ENCODE results near the gene FTCD.

Gene FTCD

DNA sequence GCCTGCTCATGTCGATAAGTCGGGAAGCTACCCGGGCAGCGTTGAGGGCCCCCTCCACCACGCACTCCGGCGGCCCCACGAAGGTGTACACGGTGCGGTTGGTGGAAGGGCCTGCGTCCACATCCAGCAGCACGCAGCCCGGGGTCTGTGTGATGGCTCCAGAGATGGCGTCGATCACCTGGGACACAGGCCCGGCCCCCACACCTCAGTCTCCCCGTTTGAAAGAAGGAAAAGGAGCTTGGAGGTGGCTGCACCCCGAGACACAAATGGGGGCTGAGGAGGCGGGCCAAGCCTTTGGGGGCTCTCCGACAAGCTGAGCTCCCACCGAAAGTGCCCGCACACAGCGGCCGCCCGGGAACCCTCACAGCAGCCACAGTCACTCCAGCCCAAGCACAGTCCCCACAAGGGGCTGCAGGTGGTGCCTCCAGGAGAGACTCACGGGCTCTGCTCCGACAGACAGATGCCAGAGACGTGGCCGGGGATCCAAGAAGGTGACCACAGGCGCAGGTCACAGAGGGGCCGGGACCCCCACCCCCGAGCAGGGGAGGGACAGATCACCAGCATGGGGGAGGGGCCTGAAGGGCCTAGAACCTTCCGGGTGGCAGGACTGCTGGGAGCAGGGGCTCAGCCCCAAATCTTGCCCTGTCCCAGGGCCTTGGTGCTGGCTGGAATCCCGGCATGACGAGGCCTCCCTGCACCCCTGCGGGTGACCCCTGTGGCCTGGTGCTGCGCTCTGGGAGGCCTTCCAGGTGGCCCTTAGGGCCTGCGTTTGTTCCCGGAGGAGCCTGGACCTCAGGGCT, 1.0 kb downstream of the FTCD start:
- DNase-seq (ENCODE audit: low read depth in 4 of 4, low spot score in 1 of 4), result no peak

DNA sequence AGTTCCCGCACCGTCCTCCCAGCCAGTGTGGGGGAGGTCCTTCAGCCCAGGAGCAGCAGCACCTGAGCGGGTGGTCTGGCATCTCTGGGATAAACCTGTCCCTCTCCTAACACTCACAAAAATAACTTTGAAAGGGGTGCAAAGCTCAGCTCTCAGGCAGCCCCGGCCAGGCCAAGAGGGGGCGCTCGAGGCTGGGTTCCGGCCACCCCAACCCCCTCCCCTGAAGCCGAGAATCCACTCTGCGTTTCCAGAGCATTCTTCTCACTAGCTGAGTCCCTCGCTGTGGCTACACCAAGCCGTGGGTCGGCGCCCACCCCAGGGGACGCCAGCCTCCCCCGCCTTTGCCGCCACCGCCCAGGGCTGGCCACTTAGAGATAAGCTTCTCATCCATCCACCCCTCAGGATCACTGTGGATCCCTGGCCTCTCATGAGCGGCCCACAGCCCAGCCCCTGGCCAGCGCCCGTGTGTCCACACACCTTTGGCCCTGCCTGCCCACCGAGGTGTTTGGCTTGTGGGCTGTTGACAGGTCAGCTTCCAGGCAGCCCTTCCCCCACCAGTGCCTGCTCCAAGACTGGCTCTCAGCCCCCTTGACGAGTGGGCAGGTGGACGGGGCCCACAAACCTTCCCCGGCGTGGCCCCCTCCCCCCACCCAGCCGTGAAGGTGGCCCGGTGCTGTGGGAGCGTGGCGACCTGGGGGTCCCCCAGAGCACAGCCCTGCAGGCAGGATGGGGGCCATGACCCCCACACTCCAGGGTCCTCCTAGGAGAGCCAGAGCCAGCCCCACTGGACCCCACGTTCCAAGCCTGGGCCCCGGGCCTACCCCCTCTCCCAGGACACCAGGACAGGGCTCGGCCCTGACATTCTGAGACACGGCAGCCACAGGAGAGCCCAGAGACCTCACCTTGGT, 1.9 kb downstream of the FTCD start:
- DNase-seq (ENCODE audit: low read depth in 4 of 4, low spot score in 1 of 4), result peak in 3 of 4 experiments; percentile 13 to 38 (median 30)

DNA sequence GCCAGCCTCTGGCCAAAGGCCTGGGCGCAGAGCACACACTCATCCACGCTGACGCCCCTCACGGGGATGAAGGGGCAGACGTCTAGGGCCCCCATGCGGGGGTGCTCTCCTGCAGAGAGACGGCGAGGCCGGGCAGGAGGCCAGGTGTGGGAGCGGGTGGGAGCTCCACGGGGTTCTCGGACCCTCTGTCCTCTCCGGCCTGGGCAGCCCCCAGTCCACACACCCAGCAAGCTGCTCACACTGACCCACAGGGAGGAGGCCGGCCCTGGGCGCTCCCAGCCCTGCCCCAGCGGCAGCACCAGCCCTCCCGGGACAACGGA, 2.5 kb downstream of the FTCD start:
- no peak for DNase-seq (ENCODE audit: low read depth in 4 of 4, low spot score in 1 of 4)

DNA sequence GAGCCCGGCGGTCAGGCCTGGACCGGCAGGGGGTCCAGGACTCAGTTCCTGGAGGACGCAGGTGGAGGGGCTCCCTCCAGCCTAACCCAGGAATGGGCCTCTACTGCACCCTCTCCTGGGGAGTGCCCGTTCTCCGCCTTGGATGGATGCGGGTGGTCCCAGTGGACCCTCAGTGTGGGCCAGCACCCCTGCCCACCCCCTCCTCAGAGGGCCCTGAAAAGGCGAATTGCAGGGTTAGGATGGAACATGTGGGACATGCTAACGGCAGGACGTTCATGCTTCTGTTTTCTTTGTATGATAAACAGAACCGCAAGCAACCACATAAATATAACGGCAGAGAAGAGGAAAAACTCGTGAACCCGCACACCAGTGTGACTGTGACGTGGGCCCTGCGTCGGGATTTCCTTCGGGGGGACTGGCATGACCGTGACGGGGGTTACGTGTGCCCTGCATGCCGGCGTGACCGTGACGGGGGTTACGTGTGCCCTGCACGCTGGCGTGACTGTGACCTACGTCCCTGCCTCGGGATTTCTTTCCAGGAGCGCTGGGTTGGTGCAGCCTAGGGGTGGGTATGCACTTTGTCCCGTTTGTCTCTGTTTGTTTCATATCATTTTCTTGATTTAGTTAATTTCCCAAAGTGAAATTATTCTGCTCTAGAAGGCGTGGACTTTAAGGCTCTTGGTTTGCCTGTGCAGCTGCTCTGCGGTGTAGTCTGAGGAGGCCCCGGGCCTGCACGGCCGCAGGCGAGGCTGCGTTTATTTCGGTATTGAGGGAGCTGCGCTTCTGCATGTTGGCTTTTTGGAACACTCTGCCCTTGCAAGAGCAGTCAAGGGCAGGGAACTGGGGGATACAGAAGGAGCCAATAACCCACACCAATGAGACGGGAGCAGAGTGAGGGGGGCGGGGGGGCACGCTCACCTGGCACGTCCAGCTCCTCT, 3.1 kb downstream of the FTCD start:
- DNase-seq (ENCODE audit: low read depth in 4 of 4, low spot score in 1 of 4), result no peak

DNA sequence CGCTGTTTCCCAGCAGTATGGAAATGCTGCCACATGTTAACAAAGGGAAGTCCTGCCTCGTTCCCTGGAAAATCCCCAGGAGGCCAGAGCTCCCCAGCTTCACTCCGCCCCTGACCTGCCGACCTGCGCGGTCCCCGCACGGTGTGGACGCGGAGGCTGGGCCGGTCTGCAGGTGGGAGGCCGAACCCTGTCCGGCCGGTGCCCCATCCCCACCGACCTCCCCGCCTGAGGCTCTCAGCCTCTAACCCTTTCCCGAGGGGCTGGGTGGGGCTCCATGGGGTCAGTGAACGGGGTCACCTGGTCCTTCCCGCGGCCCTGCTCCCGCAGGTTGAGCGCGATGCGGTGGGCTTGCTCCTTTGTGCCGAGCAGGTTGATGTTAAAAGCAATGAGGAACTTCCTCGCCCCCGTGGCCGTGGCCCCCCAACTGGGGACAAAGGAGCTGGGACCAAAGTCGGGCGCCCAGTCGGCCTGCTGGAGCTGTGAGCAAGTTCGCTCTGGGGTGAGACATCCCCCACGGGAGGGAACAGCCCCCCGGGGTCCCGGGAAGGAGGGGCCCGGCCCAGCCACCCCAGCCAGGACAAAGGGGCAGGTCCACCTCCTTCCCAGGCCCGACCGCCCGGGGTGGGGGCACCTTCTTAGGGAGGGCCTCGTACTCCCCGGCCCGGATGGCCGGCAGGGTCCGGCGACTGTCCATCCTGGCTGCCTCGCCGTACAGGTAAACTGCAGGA, 4.0 kb downstream of the FTCD start:
- DNase-seq (ENCODE audit: low read depth in 4 of 4, low spot score in 1 of 4), result no peak

DNA sequence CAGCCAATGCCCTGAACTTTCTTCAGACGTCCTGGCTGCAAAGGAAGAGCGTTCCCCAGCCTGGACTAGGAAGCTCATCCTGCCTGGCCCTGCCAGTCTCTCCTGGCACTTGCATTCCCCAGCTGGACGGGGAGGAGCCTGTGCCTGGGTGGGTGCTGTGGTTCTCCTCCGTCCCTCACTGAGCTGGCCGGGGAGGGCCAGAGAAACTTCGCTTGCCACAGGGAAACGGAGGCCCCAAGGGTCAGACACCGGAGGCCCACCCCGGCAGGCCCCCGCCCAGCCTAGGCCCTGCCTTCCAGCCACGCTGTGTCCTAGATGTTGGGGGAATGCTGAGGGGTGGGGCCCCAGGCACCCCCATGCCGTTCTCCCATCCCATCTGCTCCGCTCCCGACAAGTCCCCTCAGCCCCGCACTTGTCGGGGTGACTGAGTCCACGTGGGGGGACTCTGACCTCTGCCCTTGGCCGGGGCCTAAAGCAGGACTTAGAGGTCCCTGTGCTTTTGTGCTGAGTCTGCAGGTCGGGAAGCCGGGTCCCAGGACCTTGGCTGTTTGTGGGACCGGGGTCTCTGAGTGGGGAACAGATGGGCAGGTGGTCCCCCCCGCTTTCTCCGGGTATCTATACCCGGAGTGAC, 4.8 kb downstream of the FTCD start:
- no peak for DNase-seq (ENCODE audit: low read depth in 4 of 4, low spot score in 1 of 4)

DNA sequence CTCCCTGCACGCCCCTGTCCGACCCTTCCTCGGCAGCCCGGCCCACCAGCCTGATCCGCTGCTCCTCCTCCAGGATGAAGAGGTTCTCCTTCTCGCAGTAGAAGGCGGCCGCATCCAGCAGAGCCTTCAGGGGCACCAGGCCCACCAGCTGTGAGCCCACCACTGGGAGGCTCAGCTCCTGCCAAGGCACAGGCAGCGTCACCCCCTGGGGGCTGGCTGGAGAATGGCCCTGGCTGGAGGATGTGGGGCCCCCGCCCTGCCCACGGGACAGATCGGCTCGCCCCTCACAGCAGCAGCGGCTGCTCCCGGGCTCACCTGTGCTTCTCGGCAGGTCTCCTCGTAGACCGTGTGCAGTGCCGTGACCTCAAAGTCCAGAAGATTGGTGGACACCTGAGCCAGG, 5.3 kb downstream of the FTCD start:
- DNase-seq (ENCODE audit: low read depth in 4 of 4, low spot score in 1 of 4), result no peak

DNA sequence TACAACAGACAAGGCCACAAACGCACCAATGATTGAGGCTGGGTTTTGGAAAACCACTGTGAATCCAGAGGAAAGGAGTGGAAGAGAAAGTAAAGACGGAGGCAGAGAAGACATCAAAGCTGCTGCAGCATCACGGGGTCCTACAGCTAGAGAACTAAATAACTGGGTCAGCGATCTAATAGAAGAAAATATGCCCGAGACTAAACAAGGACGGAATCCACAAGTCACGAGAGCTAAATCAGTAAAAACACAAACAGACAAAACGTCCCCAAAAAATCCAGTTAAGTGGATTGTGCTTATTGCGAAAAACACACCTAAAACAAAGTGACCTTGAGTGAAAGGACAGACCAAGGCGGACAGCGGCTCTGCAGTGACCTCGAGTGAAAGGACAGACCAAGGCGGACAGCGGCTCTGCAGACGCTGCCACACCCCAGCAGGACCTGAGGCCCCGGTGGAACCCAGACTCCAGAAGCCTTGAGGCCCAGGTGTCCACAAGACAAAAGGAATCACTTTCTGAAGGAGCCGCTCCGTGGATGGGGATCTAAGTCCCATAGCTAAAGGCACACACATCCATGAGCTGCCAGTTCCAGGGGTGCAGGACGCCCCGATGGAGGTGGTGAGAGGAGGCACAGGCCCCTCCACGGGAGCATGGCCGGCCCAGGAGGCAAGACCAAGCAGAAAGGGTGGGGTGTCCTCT, 6.0 kb downstream of the FTCD start:
- no peak for DNase-seq (ENCODE audit: low read depth in 4 of 4, low spot score in 1 of 4)

DNA sequence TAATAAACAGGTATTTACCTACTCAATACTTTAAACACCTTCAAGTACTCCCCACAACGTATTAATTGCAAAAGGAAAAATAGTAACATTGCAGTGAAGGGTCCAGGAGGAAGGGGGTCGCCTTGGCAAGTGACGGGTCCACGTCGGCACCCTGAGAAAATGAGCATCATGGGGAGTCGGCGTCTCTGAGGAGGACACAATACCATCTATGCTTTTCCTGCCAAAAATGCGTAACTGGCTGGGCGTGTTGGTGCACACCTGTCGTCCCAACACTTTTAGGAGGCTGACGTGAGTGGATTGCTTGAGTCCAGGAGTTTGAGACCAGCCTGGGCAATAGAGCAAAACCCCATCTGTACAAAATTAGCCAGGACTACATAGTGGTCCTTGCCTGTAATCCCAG, 7.3 kb downstream of the FTCD start:
- DNase-seq (ENCODE audit: low read depth in 4 of 4, low spot score in 1 of 4), result no peak

DNA sequence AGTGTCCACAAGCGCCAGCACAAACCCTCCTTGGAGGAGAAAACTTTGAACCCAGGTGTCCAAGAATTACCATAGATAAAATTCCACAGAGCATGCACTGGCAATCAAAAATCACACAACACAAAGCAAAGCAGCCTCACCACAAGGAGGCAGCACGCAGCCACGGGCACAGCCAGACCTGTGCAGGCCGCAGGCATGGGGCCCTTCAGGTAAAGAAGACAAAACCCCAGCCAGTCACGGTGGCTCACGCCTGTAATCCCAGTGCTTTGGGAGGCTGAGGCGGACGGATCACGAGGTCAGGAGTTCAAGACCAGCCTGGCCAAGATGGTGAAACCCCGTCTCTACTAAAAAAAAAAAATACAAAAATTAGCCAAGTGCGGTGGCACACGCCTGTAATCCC, 8.0 kb downstream of the FTCD start:
- DNase-seq (ENCODE audit: low read depth in 4 of 4, low spot score in 1 of 4), result peak in 3 of 4 experiments; percentile 10 to 16 (median 11)

DNA sequence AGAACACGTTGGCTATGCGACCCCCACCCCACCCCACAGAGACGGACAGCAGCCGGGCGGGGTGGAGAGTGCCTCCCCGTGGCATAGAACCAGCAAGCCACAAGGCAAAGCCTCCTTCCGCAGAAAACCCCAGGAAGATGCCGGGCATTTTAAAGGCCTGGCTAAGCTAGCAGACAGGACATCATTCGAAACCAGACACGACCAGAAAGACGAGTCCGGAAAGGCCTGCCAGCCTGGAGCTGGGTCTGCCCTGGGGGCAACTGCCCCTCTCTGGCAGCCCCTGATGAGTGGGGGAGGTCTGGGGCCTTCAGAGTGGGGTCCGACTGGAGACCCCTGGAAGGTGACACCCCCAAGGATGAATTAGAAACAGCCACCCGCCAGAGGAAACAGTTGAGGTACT, 8.5 kb downstream of the FTCD start:
- DNase-seq (ENCODE audit: low read depth in 4 of 4, low spot score in 1 of 4), result no peak

DNA sequence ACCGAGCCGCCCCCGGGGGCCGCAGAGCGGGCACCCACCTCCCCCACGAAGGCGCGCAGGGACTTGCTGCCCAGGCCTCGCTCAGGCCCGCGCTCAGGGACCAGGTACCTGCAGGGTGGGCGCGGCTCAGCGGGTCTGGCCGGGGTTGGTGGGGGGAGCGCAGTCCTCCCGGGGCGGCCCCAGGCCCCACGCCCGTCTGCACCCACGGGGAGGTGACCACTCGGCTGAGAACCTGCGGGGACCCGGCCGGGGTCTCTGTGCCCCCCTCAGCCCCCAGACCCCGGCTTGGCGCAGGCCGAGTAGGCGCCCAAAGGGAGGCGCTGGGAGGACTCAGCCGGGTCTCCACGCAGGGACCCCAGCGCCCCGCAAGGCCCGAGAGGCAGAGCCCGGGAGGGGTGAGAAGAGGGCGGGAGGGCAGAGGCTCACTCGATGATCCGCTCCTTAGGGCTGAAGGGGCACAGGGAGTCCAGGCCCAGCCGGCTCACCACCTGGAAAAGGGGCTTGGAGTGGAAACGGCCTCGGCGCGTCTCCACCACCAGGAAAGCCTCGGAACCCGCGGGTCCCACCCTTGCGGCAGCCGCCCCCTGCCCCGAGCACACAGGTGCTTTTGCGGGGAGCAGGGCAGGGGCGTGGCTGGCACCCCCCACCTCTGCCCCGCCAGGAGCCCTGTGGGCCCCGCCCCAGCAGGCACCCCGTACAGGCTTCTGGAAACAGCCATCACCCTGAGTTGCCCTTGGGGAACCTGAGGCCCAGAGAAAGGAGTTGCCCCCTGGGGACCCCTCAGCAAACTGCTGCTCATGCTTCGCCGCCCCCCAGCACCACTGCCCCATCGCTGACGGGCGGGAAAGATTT, 9.3 kb downstream of the FTCD start:
- no peak for DNase-seq (ENCODE audit: low read depth in 4 of 4, low spot score in 1 of 4)

DNA sequence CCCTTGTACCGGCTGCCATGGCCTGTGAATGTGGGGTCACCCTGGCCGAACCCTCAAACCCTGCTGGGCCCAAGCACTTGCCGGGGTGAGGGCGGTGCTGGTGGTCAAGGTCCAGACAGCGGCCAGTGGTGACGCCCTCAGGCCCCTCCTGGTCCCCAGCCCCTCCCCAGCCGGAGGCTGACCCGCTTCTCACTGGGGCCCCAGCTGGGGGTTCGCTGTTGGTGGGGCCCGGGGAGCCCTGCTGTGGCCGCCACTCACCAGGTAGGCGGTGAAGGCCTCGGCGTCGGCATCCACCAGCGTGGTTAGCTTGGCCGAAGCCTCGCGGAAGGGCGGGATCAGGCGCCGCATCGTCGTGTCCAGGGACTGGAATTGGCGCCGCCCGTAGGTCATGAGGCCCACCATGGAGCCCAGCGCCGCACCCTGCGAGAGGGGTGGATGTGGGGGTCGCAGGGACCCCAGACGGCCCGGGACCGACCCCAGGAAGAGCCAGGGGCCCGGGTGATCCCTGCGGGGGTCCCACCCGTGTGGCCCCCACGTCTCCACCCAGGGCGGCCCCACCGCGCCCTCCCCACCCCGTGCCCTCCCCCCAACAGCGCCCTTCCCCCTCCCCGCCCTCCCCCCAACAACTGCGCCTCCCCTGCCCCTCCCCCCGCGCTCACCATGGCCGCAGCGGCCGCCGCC, 10.1 kb downstream of the FTCD start:
- no peak for DNase-seq (ENCODE audit: low read depth in 4 of 4, low spot score in 1 of 4)

DNA sequence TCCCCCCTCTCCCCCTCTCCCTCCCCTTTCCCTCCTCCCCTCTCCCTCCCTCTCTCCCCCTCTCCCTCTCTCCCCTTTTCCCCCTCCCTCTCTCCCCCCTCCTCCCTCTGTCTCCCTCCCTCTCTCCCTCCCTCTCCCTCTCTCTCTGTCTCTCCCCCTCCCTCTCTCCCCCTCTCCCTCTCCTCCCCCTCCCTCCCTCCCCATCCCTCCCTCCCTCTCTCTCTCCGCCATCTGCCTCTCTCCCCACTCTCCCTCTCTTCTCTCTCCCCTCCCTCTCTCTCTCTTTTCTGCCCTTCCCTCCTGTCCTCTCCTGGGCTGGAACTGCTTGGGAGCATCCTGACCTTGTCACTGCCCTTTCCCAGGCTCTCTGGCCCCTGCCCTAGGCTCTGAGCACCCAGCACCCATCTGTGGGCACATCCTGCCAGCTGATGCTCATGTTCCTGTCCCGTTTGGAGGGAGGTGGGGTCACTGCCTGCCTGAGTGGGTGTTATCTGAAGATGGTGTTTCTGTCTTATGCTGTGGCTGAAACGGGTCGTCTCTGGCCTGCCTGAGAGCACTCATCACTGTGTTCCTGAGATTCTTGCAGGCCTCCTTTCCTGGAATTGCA, 10.8 kb downstream of the FTCD start:
- DNase-seq (ENCODE audit: low read depth in 4 of 4, low spot score in 1 of 4), result no peak

DNA sequence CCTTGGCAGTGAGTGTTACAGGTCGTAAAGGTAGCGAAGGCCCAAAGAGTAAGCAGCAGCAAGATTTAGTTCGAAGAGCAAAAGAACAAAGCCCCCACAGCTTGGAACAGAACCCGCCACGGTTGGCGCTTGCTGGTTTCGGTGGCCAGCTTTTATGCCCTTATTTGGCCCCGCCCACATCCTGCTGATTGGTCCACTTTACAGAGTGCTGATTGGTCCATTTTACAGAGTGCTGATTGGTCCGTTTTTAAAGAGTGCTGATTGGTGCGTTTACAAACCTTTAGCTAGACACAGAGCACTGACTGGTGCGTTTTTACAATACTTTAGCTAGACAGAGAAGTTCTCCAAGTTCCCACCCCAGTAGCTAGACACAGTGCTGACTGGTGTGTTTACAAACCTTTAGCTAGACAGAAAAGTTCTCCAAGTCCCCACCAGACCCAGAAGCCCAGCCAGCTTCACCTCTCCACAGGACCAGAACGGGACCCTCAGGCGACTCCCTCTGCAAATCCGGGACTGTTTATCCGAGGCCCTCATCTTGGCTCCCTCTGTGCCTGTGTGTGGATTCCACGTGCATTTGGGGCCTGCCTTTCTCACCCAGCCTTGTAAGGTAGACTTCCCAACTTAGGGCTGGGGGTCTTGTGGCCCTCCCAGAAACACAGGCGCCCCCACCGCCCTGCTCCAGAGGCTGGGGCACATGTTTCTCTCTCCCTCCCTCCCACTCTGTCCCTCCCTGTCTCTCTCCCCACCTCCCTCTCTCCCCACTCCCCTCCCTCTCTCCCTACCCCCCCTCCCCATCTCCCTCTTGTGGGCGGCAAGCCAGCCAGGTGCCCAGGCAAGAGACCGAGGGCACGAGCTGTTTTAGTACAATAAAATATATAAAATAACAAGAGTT, 12.6 kb downstream of the FTCD start:
- no peak for DNase-seq (ENCODE audit: low read depth in 4 of 4, low spot score in 1 of 4)

DNA sequence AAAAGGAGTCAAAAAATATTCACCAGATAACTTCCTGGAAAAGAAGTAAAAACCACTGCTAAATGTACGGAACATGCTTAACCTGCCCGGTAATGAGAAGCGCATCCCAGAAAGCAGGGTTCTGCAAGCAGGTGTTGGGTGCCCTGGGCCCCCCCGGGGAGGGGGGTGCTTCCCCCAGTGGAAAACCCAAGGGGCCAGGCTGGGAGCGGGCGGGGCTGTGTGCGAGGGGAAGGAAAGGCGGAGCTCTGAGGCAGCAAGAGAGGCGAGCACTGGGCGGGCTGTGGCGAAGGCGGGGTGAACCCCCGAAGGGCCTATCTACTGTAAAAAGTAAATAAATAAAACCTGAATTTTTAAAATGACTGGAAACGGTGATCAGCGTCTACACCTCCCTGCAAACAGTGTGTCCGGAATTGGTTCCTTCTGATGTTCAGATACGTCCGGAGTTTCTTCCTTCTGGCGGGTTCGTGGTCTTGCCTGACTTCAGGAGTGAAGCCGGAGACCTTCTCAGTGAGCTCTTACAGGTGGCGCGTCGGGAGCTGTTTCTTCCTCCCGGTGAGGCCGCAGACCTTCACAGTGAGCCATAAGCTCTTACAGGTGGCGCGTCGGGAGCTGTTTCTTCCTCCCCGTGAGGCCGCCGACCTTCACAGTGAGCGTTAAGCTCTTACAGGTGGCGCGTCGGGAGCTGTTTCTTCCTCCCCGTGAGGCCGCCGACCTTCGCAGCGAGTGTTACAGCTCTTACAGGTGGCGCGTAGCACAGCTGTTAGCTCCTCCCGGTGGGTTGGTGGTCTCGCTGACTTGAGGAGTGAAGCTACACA, 13.4 kb downstream of the FTCD start:
- no peak for DNase-seq (ENCODE audit: low read depth in 4 of 4, low spot score in 1 of 4)
